ENCODE data around the gene GPR37.

DNA sequence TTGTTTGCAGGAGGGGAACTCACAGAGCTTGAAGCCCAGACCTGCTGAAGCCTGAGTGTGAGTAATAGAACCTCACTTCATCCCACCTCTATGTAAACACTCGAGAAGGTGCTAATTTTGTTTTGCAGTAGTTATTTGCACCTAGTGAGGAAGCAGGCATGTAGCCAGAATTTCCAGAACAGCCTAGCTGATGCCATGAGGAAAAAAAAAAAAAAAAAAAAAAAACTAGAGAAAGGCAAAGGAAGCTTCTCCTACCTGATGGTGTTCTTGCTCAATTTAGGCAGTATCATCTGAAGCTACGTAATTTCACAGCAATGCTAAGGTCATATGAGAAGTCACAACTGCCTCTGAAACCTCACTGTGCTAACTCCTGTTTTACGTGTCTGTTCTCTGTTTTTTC is 13.6 kb upstream of the GPR37 start:
- TF ChIP-seq, protein P1, sequence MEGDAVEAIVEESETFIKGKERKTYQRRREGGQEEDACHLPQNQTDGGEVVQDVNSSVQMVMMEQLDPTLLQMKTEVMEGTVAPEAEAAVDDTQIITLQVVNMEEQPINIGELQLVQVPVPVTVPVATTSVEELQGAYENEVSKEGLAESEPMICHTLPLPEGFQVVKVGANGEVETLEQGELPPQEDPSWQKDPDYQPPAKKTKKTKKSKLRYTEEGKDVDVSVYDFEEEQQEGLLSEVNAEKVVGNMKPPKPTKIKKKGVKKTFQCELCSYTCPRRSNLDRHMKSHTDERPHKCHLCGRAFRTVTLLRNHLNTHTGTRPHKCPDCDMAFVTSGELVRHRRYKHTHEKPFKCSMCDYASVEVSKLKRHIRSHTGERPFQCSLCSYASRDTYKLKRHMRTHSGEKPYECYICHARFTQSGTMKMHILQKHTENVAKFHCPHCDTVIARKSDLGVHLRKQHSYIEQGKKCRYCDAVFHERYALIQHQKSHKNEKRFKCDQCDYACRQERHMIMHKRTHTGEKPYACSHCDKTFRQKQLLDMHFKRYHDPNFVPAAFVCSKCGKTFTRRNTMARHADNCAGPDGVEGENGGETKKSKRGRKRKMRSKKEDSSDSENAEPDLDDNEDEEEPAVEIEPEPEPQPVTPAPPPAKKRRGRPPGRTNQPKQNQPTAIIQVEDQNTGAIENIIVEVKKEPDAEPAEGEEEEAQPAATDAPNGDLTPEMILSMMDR (IDR thresholded peaks at IDR 0.05): no peak
- no peak for TF ChIP-seq POLR2A (IDR thresholded peaks at IDR 0.05)

Data from gastroesophageal sphincter (tissue), 3 donors.